ENCODE measurements around the gene MAML3.

MAML3 gene

GRCh38 chr4:139986689-139987501, 167.1 kb downstream of the MAML3 start:
- no peak for DNase-seq

DNA sequence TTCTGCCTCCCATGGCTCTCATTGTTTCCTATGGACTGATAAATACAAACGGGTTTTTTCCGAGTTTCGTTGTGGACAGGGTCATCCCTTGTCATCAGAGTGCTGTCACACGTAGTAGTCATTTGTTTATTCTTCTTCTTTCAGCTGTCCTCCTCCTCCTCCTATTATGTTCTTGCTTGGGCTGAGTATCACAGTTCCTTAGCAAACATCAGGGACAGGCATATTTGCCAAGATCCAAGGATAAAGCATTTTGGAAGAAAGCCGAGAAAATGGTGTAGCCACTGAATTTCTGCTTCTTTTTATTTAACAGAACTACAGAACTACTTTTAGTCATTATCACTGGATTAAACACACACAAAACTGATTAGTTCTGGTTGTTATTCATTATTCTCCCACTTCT, 167.9 kb downstream of the MAML3 start:
- no peak for DNase-seq

DNA sequence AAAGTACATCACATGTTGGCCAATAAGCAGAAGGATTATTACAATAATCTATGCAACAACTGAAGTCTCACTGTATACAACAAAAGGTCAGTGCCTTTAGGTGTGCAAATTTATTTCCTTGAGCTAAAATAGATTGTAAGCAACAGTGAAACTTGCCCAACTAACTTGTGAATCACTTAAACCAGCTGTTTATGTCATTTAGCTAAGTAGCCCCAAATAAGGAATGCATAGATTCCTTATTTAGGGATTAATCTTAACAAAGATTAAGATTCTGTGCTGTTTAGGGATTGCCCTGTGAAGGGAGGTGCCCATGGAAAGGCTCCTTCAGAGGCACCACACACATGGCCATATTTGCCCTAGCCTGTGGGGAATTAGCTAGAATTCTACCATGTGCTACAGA, 168.6 kb downstream of the MAML3 start:
- DNase-seq: no peak

- DNase-seq: no peak
Observed at GRCh38 chr4:139984471-139984870, 169.5 kb downstream of the MAML3 start.

DNA sequence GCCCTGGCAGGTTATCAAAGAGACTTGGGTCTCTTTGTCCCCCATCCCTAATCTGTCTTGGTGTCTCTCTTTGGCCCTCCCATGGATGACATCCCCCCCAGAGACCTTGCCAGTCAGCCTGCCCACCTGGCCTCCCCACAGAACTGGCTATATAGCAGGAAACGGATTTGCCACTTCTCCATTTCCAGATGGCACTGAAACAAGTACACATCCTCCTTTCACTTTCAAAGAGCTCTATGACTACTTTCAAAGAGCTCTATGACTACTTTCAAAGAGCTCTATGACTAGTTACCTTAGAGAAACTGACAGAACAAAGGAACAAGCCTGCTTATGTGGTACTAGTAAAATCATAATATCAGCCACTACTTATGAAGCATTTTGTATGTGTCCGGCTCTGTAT, 175.3 kb downstream of the MAML3 start:
- DNase-seq: no peak

- no peak for DNase-seq
Observed at GRCh38 chr4:139977838-139978609, 176.0 kb downstream of the MAML3 start.

- DNase-seq: no peak
Observed at GRCh38 chr4:139975830-139976272, 178.1 kb downstream of the MAML3 start.

DNA sequence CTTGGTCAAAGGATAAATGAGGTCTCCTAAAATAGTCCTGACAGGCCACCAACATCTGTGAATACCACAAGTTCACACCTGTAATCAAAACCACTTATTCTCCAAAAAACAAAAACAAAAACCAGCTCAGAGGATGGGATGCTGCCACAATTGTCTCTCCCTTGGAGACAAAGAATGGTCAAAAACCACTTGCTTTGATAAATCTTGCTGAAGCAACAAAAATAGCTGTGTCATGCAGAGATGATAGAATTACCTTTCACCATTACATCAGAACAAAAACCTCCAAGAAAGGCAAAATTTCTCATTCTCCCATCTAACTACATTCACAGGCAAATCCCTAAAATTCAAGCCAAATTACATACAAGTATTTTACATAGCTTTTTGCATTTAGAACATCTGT, 180.4 kb downstream of the MAML3 start:
- DNase-seq: no peak

GRCh38 chr4:139973015-139973414, 181.0 kb downstream of the MAML3 start:
- DNase-seq: no peak

DNA sequence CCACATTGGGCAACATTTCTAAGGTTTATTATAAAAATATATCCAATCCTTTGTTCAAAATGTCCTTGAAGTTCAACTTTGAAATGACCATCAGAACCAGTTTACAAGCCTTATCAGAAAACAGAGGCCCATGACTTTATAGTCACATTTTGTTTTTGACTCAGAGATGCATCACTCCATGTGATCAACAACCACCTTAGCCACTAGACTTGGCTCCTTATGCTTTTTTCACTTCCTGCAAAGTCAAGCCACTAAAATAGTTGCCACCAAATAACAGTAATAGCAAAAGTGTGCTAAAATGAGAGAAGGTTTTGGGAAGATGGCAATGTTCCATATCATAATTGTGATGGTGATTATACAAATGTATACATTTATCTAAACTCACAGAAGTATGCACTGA, 181.7 kb downstream of the MAML3 start:
- DNase-seq: no peak

DNA sequence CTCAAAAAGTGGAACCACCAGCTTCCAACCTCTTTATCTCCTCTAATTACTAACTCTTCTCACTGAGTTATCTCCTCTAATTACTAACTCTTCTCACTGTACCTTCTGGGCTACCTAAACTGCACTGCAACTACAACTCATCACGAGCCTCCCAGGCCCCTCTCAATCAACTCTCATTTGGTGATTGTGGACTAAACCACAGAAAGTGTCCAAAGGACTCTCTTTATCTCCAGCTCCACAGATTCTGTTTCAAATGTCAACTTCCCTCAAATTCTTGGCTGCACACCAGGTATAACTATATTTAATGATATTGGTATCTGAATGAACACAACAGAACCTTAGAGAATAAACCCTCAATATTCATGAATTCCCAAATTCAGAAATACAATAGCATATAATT, 182.9 kb downstream of the MAML3 start:
- no peak for DNase-seq

DNA sequence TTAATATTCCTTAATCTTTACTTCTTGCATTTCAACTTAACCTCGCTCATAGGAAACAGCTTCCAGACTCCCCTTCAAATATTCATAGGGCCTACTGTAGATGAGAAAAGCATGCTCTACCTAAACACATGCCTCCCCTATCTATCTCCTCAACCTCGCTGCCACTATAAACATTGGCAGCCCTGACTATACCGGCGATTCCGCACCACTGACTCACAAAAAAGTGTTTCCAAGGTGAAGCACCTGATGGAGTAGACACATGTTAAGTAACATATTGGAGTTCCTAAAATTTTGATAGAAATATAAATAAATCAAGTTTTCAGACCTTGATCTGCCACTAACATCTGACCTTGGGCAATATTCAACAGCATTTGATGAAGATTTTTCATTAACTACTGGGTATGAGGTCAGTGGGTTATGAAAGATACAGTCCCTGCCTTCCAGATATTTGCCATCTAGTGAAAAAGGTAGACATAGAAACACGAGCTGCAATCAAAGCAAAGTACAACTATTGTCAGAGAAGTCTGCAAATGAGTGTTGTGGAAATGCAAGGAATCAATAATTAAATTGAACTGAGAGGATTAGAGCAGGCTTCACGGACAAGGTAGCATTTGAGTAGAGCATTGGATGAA, 184.2 kb downstream of the MAML3 start:
- no peak for DNase-seq

GRCh38 chr4:139968831-139969230, 185.2 kb downstream of the MAML3 start:
- DNase-seq: no peak

DNA sequence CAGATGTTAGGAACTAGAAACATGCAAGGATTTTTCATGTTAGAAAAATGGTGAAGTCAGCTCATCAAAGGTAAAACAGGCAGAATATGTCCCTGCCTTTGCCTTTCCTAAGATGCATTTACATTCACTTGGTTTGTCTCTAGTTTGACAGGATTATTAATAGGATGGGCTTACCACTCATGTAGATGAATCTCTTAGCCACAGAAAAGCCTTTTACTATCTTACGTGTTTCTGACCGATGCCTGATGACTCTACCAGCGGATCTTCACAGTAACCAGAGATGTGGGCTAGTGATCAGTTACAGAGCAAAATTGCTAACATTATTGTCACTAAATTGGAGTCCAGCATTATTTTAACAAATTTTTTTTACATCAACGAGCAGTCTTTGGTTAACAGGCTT, 187.6 kb downstream of the MAML3 start:
- DNase-seq: no peak

GRCh38 chr4:139965789-139966188, 188.2 kb downstream of the MAML3 start:
- DNase-seq: no peak

DNA sequence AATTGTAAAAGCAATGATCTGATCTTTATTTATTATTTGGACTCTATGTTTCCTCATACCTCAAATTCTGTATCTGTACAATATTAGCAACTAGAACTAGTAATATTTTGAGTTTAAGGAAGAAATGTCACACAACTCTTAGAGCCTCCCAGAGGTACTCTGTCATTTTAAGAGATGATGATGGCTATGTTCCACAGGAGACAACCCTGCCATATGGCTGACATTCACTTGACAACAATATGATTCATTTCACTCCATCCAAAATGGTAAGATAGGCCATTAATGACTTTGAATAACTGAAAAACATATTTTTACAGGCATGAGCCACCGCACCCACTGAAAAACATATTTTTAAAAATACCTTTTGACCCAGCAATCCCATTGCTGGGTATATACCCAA, 190.3 kb downstream of the MAML3 start:
- no peak for DNase-seq

GRCh38 chr4:139962130-139962684, 191.8 kb downstream of the MAML3 start:
- DNase-seq: no peak

GRCh38 chr4:139961344-139961946, 192.5 kb downstream of the MAML3 start:
- no peak for DNase-seq

DNA sequence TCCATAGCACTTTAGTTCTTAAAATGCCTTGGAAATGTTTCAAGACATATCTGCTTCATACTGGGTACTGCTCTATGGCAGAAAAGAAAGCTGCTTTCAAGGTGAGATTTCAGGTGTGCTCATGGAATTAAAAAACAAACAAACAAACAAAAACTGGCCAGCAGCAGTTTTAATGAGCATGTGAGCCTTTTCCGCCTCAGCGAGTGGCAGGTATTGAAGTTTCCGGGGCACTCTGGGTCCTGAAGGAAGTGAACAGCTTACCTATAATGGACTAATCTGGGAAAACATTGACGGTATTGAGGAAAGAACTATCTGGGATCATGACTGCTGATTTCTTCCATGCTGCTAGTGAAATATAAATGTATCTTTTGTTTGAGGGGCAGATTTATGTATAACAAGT, 194.6 kb downstream of the MAML3 start:
- DNase-seq: no peak

DNA sequence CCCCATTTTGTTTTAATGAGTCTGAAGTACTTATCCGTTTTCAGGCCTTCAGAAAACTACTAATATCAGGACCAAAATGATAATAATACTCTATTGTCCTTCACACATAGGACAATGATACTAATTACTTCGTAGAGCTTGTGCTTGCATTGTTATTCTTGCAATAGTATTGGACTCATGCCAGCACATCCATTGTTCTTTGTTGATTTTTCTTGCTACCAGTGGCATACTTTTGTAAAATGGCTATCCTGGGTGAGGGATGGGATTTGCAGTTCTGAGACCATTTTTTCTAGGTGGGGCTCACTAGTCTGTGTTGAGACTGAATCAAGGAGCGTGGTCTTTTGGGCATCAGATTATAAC, 195.3 kb downstream of the MAML3 start:
- DNase-seq: no peak

DNA sequence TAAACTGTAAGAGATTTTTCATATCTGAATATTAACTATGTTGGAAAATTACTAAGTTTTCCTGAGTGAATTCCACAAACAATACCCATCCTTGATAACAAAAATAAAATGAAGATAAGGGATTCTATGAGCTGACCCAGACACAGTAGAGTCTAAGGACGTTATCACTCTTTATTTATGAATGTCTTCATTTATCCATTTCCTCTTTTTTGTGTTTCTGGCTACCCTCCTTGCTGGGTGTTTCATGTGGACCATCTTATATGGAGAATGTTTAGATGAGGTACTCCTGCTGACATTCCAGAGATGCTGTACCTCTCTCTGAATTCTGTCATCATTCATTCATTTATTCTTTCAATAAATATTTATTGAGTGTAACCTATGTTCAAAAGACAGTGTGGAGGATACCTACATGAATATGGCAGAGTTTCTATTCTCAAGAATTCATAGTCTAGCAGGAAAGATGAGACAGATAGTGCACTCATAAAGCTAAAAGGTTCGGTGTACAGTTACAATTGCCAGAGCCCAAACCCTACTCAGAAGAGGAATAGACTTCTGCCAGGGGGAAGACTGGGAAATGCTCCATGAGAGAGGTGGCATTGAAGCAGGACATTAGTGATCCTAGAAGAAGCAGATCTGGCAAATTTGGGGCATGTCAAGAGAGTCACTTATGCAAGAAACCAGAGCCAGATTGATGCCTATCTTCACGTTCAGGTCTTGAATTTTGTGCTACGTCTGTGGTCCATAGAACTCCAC, 195.8 kb downstream of the MAML3 start:
- DNase-seq: no peak

DNA sequence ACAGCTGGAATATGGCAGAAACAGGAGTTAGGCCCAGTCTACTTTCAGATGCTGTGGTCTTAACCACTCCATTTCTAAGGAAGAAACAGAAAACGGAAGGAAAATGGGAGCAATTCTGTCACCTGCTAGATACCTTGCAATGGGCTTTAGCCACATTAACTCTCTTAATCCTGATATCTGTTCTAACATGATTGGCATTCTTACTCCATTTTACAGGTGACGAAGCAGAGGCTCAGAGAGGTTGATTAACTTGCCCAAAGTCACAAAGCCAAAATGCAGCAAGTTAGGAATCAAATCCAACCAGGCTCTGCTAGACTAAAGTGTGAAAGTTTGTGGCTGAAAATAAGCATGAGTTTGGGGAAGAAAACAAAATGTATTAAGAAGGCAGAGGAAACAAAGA, 196.9 kb downstream of the MAML3 start:
- DNase-seq: no peak
